ENCODE data around the gene SRGAP3. TPM values are rescaled to one million over a fixed set of nuclear protein-coding genes. Genes with fewer than 3 reads are reported as not detected.

Gene SRGAP3
- total and polyA plus RNA-seq, 7 donors: 0.69 to 7.7 (median 5.8) TPM

- 91 to 92% methylated on average over 6 of the region's 6 CpGs for WGBS, 2 donors
- H3K4me3 ChIP-seq: no peak overlapping the region
- no peaks in the 10 kb centered on the region for H3K9me3 ChIP-seq
- no peak for TF ChIP-seq POLR2A (IDR thresholded peaks at IDR 0.05)
- no peaks in the 10 kb centered on the region for H3K36me3 ChIP-seq
- H3K27me3 ChIP-seq: no peaks in the 10 kb centered on the region
- peaks cover 0 to 8% (median 0%) of the 10 kb centered on the region in 4 donors for H3K4me1 ChIP-seq
- intact Hi-C loops (cut with DNase I): loop anchor here (5.0 kb wide), 1 partner anchor 316 kb away; no protein-coding TSS in a partner anchor
- no peak overlapping the region for H3K27ac ChIP-seq
- no peak for DNase-seq
Observed at GRCh38 chr3:8986741-8987140, 262.7 kb downstream of the SRGAP3 start.

GRCh38 chr3:8985876-8986275, 263.6 kb downstream of the SRGAP3 start:
- no peak overlapping the region for H3K27ac ChIP-seq
- H3K27me3 ChIP-seq: no peaks in the 10 kb centered on the region
- H3K9me3 ChIP-seq: no peaks in the 10 kb centered on the region
- WGBS, 2 donors: 90 to 93% methylated on average over 9 of the region's 9 CpGs
- no peak overlapping the region for H3K4me3 ChIP-seq
- DNase-seq: no peak
- peaks cover 0 to 8% (median 0%) of the 10 kb centered on the region in 4 donors for H3K4me1 ChIP-seq
- intact Hi-C loops (cut with DNase I): loop anchor here (5.0 kb wide), 1 partner anchor 316 kb away; no protein-coding TSS in a partner anchor
- no peaks in the 10 kb centered on the region for H3K36me3 ChIP-seq
- TF ChIP-seq POLR2A (IDR thresholded peaks at IDR 0.05) (no peak), EP300 (IDR thresholded peaks at IDR 0.05) (no peak), POLR2AphosphoS5 (IDR thresholded peaks at IDR 0.05) (no peak), CTCF (IDR thresholded peaks at IDR 0.05) (no peak)

- H3K4me3 ChIP-seq: no peak overlapping the region
- peaks cover 0 to 8% (median 0%) of the 10 kb centered on the region in 4 donors for H3K4me1 ChIP-seq
- H3K27me3 ChIP-seq: no peaks in the 10 kb centered on the region
- WGBS, 2 donors: 97% methylated on average over 37 of the region's 37 CpGs
- H3K9me3 ChIP-seq: no peaks in the 10 kb centered on the region
- DNase-seq: no peak
- no peak overlapping the region for H3K27ac ChIP-seq
- no peaks in the 10 kb centered on the region for H3K36me3 ChIP-seq
- intact Hi-C loops (cut with DNase I): loop anchor here (5.0 kb wide), 1 partner anchor 317 kb away; no protein-coding TSS in a partner anchor
- TF ChIP-seq EP300 (IDR thresholded peaks at IDR 0.05): no peak
- TF ChIP-seq POLR2A (IDR thresholded peaks at IDR 0.05): no peak
Observed at GRCh38 chr3:8985411-8985831, 264.0 kb downstream of the SRGAP3 start.

- H3K27ac ChIP-seq: no peak overlapping the region
- intact Hi-C loops (cut with DNase I): no loop called here
- H3K9me3 ChIP-seq: no peaks in the 10 kb centered on the region
- TF ChIP-seq POLR2AphosphoS5 (IDR thresholded peaks at IDR 0.05) (no peak), CTCF (IDR thresholded peaks at IDR 0.05) (no peak), EP300 (IDR thresholded peaks at IDR 0.05) (no peak), POLR2A (IDR thresholded peaks at IDR 0.05) (no peak)
- no peak overlapping the region for H3K4me3 ChIP-seq
- no peaks in the 10 kb centered on the region for H3K27me3 ChIP-seq
- WGBS, 2 donors: 93% methylated on average over 7 of the region's 7 CpGs
- no peak for DNase-seq
- H3K36me3 ChIP-seq: no peaks in the 10 kb centered on the region
- H3K4me1 ChIP-seq: peaks cover 0 to 8% (median 0%) of the 10 kb centered on the region in 4 donors
Observed at GRCh38 chr3:8984526-8984925, 264.9 kb downstream of the SRGAP3 start.

- WGBS, 2 donors: 85% methylated on average over 6 of the region's 6 CpGs
- peaks cover 0 to 3% (median under 1%) of the 10 kb centered on the region in 4 donors for H3K9me3 ChIP-seq
- H3K4me3 ChIP-seq: no peak overlapping the region
- intact Hi-C loops (cut with DNase I): no loop called here
- TF ChIP-seq CTCF (IDR thresholded peaks at IDR 0.05) (no peak), POLR2A (IDR thresholded peaks at IDR 0.05) (no peak), EP300 (IDR thresholded peaks at IDR 0.05) (no peak), POLR2AphosphoS5 (IDR thresholded peaks at IDR 0.05) (no peak)
- H3K27ac ChIP-seq: no peak overlapping the region
- DNase-seq: no peak
- H3K36me3 ChIP-seq: no peaks in the 10 kb centered on the region
- peaks cover 0 to 8% (median 0%) of the 10 kb centered on the region in 4 donors for H3K4me1 ChIP-seq
- H3K27me3 ChIP-seq: no peaks in the 10 kb centered on the region
Observed at GRCh38 chr3:8984081-8984480, 265.4 kb downstream of the SRGAP3 start.

- intact Hi-C loops (cut with DNase I): no loop called here
- TF ChIP-seq POLR2AphosphoS5 (IDR thresholded peaks at IDR 0.05) (no peak), POLR2A (IDR thresholded peaks at IDR 0.05) (no peak), CTCF (IDR thresholded peaks at IDR 0.05) (no peak), EP300 (IDR thresholded peaks at IDR 0.05) (no peak)
- 60 to 84% methylated on average over 5 of the region's 5 CpGs for WGBS, 2 donors
- H3K4me3 ChIP-seq: no peak overlapping the region
- H3K36me3 ChIP-seq: no peaks in the 10 kb centered on the region
- H3K9me3 ChIP-seq: peaks cover 0 to 8% (median 1%) of the 10 kb centered on the region in 4 donors
- no peaks in the 10 kb centered on the region for H3K27me3 ChIP-seq
- H3K27ac ChIP-seq: no peak overlapping the region
- no peak for DNase-seq
- H3K4me1 ChIP-seq: peaks cover 0 to 8% (median 0%) of the 10 kb centered on the region in 4 donors
Observed at GRCh38 chr3:8983591-8983990, 265.9 kb downstream of the SRGAP3 start.
